ENCODE measurements around the gene RNF112. TPM values are rescaled to one million over a fixed set of nuclear protein-coding genes. Genes with fewer than 3 reads are reported as not detected.

RNF112 gene
- total RNA-seq, 1 experiment from 2014 or later, result 4.9 TPM

DNA sequence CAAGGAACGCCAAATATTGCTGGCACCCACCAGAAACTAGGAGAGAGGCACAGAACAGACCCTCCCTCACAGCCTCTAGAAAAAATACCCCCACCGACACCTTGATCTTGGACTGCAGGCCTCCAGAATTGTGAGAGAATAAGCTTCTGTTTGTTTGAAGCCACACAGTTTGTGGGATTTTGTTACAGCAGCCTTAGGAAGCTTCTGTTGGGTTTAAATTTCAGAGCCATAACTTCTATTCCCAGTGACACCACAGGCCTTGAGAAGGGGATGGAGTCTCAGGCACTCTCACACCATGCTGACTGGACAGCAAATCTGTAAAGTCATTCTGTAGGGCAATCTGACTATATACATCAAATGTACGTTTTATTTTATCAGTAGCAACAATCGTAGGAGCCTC, 38.6 kb downstream of the RNF112 start (continued):
- TF ChIP-seq, protein P1, sequence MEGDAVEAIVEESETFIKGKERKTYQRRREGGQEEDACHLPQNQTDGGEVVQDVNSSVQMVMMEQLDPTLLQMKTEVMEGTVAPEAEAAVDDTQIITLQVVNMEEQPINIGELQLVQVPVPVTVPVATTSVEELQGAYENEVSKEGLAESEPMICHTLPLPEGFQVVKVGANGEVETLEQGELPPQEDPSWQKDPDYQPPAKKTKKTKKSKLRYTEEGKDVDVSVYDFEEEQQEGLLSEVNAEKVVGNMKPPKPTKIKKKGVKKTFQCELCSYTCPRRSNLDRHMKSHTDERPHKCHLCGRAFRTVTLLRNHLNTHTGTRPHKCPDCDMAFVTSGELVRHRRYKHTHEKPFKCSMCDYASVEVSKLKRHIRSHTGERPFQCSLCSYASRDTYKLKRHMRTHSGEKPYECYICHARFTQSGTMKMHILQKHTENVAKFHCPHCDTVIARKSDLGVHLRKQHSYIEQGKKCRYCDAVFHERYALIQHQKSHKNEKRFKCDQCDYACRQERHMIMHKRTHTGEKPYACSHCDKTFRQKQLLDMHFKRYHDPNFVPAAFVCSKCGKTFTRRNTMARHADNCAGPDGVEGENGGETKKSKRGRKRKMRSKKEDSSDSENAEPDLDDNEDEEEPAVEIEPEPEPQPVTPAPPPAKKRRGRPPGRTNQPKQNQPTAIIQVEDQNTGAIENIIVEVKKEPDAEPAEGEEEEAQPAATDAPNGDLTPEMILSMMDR (IDR thresholded peaks at IDR 0.05), result no peak
- no peak for TF ChIP-seq NFATC4 (CRISPR knock-in tag; IDR thresholded peaks at IDR 0.05)
- TF ChIP-seq, protein P2, sequence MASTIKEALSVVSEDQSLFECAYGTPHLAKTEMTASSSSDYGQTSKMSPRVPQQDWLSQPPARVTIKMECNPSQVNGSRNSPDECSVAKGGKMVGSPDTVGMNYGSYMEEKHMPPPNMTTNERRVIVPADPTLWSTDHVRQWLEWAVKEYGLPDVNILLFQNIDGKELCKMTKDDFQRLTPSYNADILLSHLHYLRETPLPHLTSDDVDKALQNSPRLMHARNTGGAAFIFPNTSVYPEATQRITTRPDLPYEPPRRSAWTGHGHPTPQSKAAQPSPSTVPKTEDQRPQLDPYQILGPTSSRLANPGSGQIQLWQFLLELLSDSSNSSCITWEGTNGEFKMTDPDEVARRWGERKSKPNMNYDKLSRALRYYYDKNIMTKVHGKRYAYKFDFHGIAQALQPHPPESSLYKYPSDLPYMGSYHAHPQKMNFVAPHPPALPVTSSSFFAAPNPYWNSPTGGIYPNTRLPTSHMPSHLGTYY (CRISPR knock-in tag; IDR thresholded peaks at IDR 0.05), result no peak
- TF ChIP-seq NR3C1 (CRISPR knock-in tag; conservative IDR thresholded peaks at IDR 0.05; ENCODE audit: low read depth), result no peak
- no peak for TF ChIP-seq EMX1 (CRISPR knock-in tag; IDR thresholded peaks at IDR 0.05)

DNA sequence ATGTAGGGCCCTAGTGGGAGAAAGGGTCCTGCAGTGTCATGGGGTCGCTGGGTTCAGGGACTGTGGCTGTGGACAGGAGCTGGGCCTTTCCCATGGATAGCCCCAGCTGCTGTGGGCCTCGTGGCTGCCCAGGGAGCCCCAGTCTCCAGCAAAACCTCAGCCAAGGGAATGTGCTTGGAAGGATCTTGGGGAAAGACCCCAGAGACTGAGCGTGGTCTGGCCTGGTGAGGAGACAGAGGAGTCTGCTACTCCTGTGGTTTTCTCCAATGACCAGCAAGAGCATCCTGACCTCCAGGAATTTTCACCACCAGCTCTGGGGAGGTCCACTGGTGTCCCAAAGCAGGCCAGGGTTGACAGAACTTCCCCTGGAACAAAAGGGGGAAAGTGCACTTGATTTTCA, 42.3 kb downstream of the RNF112 start:
- Mint-ChIP-seq H3K27me3 (ENCODE audit: low read depth) (no peaks in the 10 kb centered on the region; the same call in 1 of the 2 replicates), H3K36me3 (peaks cover 2% of the 10 kb centered on the region; the same call in 1 of the 2 replicates), H3K4me3 (no peak overlapping the region), H3K9me3 (peaks cover 11% of the 10 kb centered on the region; the same call in 1 of the 2 replicates), H3K4me1 (peaks cover 51% of the 10 kb centered on the region), H3K27ac (no peak overlapping the region)
- ChIA-PET POLR2A (no interaction called here), CTCF (interaction anchor here (1.8 kb wide), 1 partner anchor 75 kb away, joined by 6 read pairs; the partner anchor contains the start of gene MAPK7)
- DNase-seq (ENCODE audit: low spot score), result no peak
- ATAC-seq, result no peak
- TF ChIP-seq RORB (CRISPR knock-in tag; IDR thresholded peaks at IDR 0.05), result no peak
- TF ChIP-seq, protein P3, sequence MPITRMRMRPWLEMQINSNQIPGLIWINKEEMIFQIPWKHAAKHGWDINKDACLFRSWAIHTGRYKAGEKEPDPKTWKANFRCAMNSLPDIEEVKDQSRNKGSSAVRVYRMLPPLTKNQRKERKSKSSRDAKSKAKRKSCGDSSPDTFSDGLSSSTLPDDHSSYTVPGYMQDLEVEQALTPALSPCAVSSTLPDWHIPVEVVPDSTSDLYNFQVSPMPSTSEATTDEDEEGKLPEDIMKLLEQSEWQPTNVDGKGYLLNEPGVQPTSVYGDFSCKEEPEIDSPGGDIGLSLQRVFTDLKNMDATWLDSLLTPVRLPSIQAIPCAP (CRISPR knock-in tag; IDR thresholded peaks at IDR 0.05), result no peak
- no peak for TF ChIP-seq HMGA2 (CRISPR knock-in tag; IDR thresholded peaks at IDR 0.05)
- no peak for TF ChIP-seq ZBTB21 (CRISPR knock-in tag; IDR thresholded peaks at IDR 0.05; ENCODE audit: borderline replicate concordance)
- no peak for TF ChIP-seq ZNF263 (CRISPR knock-in tag; IDR thresholded peaks at IDR 0.05; ENCODE audit: low read depth)
- TF ChIP-seq, protein P4, sequence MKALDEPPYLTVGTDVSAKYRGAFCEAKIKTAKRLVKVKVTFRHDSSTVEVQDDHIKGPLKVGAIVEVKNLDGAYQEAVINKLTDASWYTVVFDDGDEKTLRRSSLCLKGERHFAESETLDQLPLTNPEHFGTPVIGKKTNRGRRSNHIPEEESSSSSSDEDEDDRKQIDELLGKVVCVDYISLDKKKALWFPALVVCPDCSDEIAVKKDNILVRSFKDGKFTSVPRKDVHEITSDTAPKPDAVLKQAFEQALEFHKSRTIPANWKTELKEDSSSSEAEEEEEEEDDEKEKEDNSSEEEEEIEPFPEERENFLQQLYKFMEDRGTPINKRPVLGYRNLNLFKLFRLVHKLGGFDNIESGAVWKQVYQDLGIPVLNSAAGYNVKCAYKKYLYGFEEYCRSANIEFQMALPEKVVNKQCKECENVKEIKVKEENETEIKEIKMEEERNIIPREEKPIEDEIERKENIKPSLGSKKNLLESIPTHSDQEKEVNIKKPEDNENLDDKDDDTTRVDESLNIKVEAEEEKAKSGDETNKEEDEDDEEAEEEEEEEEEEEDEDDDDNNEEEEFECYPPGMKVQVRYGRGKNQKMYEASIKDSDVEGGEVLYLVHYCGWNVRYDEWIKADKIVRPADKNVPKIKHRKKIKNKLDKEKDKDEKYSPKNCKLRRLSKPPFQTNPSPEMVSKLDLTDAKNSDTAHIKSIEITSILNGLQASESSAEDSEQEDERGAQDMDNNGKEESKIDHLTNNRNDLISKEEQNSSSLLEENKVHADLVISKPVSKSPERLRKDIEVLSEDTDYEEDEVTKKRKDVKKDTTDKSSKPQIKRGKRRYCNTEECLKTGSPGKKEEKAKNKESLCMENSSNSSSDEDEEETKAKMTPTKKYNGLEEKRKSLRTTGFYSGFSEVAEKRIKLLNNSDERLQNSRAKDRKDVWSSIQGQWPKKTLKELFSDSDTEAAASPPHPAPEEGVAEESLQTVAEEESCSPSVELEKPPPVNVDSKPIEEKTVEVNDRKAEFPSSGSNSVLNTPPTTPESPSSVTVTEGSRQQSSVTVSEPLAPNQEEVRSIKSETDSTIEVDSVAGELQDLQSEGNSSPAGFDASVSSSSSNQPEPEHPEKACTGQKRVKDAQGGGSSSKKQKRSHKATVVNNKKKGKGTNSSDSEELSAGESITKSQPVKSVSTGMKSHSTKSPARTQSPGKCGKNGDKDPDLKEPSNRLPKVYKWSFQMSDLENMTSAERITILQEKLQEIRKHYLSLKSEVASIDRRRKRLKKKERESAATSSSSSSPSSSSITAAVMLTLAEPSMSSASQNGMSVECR (CRISPR knock-in tag; IDR thresholded peaks at IDR 0.05; ENCODE audit: borderline replicate concordance), result no peak
- TF ChIP-seq, protein P5, sequence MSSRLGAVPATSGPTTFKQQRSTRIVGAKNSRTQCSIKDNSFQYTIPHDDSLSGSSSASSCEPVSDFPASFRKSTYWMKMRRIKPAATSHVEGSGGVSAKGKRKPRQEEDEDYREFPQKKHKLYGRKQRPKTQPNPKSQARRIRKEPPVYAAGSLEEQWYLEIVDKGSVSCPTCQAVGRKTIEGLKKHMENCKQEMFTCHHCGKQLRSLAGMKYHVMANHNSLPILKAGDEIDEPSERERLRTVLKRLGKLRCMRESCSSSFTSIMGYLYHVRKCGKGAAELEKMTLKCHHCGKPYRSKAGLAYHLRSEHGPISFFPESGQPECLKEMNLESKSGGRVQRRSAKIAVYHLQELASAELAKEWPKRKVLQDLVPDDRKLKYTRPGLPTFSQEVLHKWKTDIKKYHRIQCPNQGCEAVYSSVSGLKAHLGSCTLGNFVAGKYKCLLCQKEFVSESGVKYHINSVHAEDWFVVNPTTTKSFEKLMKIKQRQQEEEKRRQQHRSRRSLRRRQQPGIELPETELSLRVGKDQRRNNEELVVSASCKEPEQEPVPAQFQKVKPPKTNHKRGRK (CRISPR knock-in tag; IDR thresholded peaks at IDR 0.05; ENCODE audit: borderline replicate concordance), result no peak
- TF ChIP-seq SOX15 (CRISPR knock-in tag; IDR thresholded peaks at IDR 0.05), result no peak
- no peak for TF ChIP-seq ATF1 (CRISPR knock-in tag; IDR thresholded peaks at IDR 0.05)
- no peak for TF ChIP-seq ETV6 (CRISPR knock-in tag; IDR thresholded peaks at IDR 0.05)
- TF ChIP-seq, protein P6, sequence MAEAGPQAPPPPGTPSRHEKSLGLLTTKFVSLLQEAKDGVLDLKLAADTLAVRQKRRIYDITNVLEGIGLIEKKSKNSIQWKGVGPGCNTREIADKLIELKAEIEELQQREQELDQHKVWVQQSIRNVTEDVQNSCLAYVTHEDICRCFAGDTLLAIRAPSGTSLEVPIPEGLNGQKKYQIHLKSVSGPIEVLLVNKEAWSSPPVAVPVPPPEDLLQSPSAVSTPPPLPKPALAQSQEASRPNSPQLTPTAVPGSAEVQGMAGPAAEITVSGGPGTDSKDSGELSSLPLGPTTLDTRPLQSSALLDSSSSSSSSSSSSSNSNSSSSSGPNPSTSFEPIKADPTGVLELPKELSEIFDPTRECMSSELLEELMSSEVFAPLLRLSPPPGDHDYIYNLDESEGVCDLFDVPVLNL (CRISPR knock-in tag; IDR thresholded peaks at IDR 0.05; ENCODE audit: borderline replicate concordance, low read depth), result no peak
- TF ChIP-seq JUN (CRISPR knock-in tag; IDR thresholded peaks at IDR 0.05), result no peak
